ENCODE data around the gene PDE6A.
"Not testable (repeated sequence)": the region's sequence is repeated elsewhere in the genome, so short reads cannot be mapped to it uniquely, and the experiment has no call there.

The PDE6A gene

DNA sequence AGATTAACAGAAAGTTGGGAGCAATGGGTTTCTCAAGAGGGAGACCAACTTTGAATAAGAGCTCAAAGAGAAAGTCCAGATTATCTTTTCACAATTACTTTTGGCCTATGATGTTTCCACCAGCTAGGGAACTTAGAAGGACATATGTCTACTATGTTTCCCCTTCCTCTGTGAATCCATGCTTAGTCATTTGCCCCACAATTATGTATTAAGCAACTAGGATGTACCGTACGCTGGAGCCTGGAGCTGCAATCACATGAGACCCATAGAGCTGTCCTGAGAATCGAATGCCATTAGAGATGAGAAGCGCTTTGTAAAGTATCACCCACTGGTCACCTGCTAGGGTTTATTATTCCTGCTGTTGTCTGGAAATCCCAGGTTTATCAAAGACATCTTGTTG is 78.8 kb downstream of the PDE6A start:
- no peak overlapping the region for H3K4me3 Mint-ChIP-seq
- H3K27me3 Mint-ChIP-seq = no peaks in the 10 kb centered on the region
- no peaks in the 10 kb centered on the region for H3K9me3 Mint-ChIP-seq
- intact Hi-C loops (cut with micrococcal nuclease) = no loop called here
- peaks cover 28% of the 10 kb centered on the region for H3K36me3 Mint-ChIP-seq (ENCODE audit: low read depth)
- no peaks in the 10 kb centered on the region for H3K4me1 Mint-ChIP-seq (ENCODE audit: low read depth)
- no peak overlapping the region for H3K27ac Mint-ChIP-seq

DNA sequence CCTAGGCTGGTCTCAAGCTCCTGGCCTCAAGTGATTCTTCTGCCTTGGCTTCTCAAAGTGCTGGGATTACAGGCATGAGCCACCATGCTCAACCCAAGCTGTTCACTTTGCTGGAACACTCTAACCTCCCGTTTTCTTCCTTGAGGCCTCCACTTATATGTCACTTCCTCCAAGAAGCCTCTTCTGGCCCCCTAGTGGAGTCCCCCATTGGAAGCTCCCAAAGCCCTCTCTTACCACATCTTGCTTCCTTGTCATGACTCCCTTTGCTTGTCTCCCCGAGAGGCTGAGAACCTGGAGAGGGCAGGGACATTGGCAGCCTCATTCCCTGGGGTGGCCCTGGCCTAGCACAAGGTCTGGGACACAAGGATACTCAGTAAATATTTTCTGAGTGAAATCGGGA is 80.8 kb downstream of the PDE6A start:
- Mint-ChIP-seq H3K36me3 (ENCODE audit: low read depth) (peaks cover 46% of the 10 kb centered on the region), H3K4me1 (ENCODE audit: low read depth) (no peaks in the 10 kb centered on the region), H3K27me3 (no peaks in the 10 kb centered on the region), H3K4me3 (no peak overlapping the region), H3K9me3 (no peaks in the 10 kb centered on the region), H3K27ac (no peak overlapping the region)
- intact Hi-C loops (cut with micrococcal nuclease) = no loop called here

DNA sequence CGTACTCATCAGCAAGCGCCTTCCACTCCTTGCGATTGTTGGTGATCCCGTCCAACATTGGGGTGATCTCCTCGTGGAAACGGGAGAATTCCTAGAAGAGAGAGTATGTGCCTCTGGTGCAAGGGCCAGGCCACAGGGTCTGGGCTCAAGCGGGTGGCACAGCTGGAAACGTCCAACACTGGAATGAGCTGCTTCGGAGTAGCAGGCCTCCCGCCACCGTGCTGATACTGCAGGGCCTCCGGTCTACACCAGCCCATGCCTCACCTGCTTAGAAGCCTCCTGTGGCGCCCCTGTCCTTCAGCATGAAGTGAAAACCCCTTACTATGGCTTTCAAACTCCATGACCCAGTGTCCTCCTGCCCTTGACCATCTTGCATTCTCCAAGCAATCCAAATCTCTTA is 81.4 kb downstream of the PDE6A start:
- Mint-ChIP-seq H3K36me3 (ENCODE audit: low read depth) (peaks cover 50% of the 10 kb centered on the region), H3K4me1 (ENCODE audit: low read depth) (no peaks in the 10 kb centered on the region), H3K4me3 (no peak overlapping the region), H3K9me3 (no peaks in the 10 kb centered on the region), H3K27me3 (no peaks in the 10 kb centered on the region), H3K27ac (no peak overlapping the region)
- intact Hi-C loops (cut with micrococcal nuclease) = no loop called here

DNA sequence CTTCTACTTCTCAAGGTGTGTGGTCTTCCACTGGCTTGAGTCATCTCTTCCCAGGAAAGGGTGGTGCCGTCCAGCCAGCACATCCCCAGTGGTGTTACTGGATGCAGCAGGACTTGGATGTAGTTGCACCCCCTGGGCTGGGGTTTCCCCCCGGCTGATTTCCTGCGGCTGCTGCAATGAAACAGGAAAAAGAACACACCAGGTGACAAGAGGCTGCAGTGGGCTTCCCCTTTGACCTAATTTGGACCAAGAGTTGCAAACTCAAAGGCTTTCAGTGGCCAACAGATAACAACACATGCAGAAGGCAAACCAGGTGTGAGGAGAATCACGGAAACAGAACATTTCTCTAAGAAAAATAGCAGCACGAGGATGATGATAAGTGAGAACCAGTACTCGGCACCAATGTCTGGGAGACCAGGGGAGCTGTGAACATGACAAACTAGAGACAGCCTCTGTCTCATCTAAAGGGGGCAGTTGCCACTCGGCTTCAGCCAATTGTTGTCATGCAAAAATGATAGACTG is 83.7 kb downstream of the PDE6A start:
- H3K27me3 Mint-ChIP-seq = no peaks in the 10 kb centered on the region
- H3K9me3 Mint-ChIP-seq = no peaks in the 10 kb centered on the region
- peaks cover 72% of the 10 kb centered on the region for H3K36me3 Mint-ChIP-seq (ENCODE audit: low read depth)
- no peak overlapping the region for H3K27ac Mint-ChIP-seq
- intact Hi-C loops (cut with micrococcal nuclease) = no loop called here
- H3K4me3 Mint-ChIP-seq = no peak overlapping the region
- peaks cover 11% of the 10 kb centered on the region for H3K4me1 Mint-ChIP-seq (ENCODE audit: low read depth)

DNA sequence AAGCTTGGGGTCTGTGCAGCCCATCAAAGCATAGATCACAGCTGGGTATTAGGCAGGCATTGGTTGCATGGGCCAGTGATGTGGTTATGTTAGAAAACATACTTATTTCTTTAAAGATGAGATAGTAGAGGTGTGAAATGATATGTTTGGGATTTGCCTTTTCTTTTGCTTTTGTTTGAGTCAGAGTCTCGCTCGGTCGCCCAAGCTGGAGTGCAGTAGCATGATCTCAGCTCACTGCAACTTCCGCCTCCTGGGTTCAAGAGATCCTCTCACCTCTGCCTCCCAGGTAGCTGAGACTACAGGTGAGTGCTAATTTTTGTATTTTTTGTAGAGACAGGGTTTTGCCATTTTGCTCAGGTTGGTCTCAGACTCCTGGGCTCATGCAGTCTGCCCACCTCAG is 84.8 kb downstream of the PDE6A start:
- Mint-ChIP-seq H3K4me3 (no peak overlapping the region), H3K27ac (no peak overlapping the region), H3K36me3 (ENCODE audit: low read depth) (peaks cover 81% of the 10 kb centered on the region), H3K4me1 (ENCODE audit: low read depth) (peaks cover 11% of the 10 kb centered on the region), H3K9me3 (no peaks in the 10 kb centered on the region), H3K27me3 (no peaks in the 10 kb centered on the region)
- intact Hi-C loops (cut with micrococcal nuclease) = no loop called here

DNA sequence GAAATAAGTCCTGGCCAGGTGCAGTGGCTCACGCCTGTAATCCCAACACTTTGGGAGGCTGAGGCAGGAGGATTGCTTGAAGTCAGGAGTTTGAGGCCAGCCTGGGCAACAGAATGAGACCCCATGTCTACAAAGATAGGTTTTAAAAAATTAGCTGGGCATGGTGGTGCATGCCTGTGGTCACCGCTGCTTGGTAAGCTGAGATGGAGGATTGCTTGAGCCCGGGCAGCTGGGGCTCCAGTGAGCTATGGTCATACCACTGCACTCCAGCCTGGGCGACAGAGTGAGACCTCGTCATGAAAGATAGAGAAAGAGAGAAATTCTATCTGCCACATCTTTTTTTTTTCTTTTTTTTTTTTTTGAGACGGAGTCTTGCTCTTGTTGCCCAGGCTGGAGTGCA is 86.1 kb downstream of the PDE6A start:
- H3K4me3 Mint-ChIP-seq; H3K27ac Mint-ChIP-seq; H3K27me3 Mint-ChIP-seq; intact Hi-C loops (cut with micrococcal nuclease); H3K9me3 Mint-ChIP-seq: not testable (repeated sequence)
- Mint-ChIP-seq H3K4me1 (ENCODE audit: low read depth) (peaks cover 11% of the 10 kb centered on the region), H3K36me3 (ENCODE audit: low read depth) (peaks cover 84% of the 10 kb centered on the region)

DNA sequence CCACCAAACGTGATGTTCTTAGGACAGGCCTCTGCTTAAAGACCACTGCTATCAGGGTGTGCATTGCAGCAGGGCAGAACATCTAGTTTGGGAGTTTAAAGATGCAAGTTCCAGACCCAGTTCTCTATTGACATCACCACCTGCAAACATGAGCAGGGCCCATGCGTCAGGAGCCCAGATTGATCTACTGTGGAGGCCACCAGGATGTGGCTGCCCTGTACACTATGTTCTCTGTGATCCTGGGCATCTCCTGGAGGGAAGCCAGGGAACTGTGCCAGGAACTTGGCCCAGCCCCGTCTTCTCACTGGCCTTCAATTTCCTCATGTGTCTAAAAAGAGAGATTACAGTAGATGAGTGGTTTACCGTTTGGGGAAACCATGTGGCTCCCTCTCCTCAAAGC is 87.1 kb downstream of the PDE6A start:
- H3K36me3 Mint-ChIP-seq (ENCODE audit: low read depth) = peaks cover 81% of the 10 kb centered on the region
- no peaks in the 10 kb centered on the region for H3K9me3 Mint-ChIP-seq
- H3K27me3 Mint-ChIP-seq = no peaks in the 10 kb centered on the region
- intact Hi-C loops (cut with micrococcal nuclease) = no loop called here
- no peak overlapping the region for H3K4me3 Mint-ChIP-seq
- peaks cover 11% of the 10 kb centered on the region for H3K4me1 Mint-ChIP-seq (ENCODE audit: low read depth)
- H3K27ac Mint-ChIP-seq = no peak overlapping the region

DNA sequence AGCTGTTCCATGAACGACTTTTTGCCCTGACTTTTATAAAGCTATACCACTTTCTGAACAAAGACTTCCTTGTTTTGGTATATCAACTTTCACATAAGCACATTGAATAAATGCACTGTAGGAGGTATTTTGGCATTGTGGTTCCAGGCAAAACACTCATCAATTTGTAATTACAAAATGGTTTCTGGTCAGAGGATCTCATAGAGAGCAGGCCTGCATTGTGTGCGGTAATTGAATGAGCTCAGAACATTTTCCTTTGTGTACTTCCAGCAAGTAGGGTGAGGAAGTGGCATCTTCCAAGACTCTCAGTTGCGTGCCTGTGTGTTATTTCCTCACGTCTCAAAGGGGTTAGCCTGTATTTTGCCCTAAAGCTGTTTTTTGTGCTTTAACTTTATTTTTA is 89.2 kb downstream of the PDE6A start:
- H3K9me3 Mint-ChIP-seq = no peaks in the 10 kb centered on the region
- no peak overlapping the region for H3K27ac Mint-ChIP-seq
- no peak overlapping the region for H3K4me3 Mint-ChIP-seq

DNA sequence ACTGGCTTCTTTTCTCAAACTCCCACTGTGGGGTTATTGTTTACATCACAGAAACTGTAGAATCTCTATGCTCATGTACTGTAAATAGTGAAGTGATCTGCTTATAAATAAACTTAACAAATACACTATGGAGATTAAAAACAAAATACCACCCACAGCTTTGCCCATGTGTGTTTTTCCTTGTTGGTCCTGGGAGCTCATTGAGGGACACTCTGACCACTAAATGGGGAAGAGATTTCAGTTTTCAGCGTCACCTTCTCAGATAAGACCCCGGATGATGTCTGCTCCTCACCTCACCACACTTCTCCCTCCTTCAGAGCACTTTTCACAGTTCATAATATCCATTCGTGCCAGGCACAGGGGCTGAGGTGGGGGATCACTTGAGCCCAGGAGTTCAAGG is 89.7 kb downstream of the PDE6A start:
- Mint-ChIP-seq H3K4me1 (ENCODE audit: low read depth) (peaks cover 11% of the 10 kb centered on the region), H3K27ac (no peak overlapping the region), H3K36me3 (ENCODE audit: low read depth) (peaks cover 84% of the 10 kb centered on the region), H3K9me3 (no peaks in the 10 kb centered on the region), H3K27me3 (no peaks in the 10 kb centered on the region), H3K4me3 (no peak overlapping the region)
- intact Hi-C loops (cut with micrococcal nuclease) = loop anchor here (5.0 kb wide), 1 partner anchor 218 kb away; no protein-coding TSS in a partner anchor

More for the DNA sequence above, 89.2 kb downstream of the PDE6A start:
- Mint-ChIP-seq H3K4me1 (ENCODE audit: low read depth) (peaks cover 11% of the 10 kb centered on the region), H3K36me3 (ENCODE audit: low read depth) (peaks cover 84% of the 10 kb centered on the region), H3K27me3 (no peaks in the 10 kb centered on the region)
- intact Hi-C loops (cut with micrococcal nuclease) = no loop called here

DNA sequence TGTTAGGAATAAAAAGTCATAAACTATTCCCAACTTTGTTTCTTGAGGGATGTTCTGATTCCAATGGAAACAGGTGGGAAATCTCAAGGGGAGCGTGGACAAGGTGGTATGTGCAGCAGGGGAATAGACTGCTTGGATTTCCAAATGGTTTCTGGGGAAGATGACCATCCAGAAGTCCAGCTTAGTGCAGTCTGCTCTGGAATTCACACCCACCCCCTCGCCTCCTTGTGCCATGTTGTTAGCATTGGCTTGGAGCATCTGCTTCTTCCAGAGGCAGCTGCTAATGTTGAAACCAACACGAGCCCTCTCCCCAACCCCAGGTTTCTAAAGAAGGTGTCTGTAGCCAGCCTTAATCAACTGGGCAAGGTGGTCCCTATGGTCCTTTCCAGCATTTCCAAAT is 90.9 kb downstream of the PDE6A start:
- Mint-ChIP-seq H3K4me1 (ENCODE audit: low read depth) (peaks cover 11% of the 10 kb centered on the region), H3K27ac (no peak overlapping the region), H3K36me3 (ENCODE audit: low read depth) (peaks cover 86% of the 10 kb centered on the region), H3K4me3 (no peak overlapping the region), H3K27me3 (no peaks in the 10 kb centered on the region), H3K9me3 (no peaks in the 10 kb centered on the region)
- intact Hi-C loops (cut with micrococcal nuclease) = loop anchor here (5.0 kb wide), 1 partner anchor 216 kb away; no protein-coding TSS in a partner anchor

DNA sequence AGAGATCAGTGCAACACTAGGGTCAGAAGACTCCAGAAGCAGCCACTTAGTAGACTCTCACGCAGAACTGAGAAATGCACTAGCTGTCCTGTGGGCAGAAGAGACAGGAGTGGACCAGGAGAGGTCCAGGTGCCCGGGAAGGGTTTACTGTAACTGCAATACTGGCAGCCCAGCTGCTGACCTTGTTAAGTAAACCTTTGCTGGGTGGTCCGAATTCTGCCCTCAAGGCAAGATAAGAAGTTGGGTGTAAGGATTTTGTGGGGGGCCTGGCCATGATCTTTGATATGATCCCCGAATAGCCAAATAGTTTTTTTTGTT is 91.3 kb downstream of the PDE6A start:
- H3K27me3 Mint-ChIP-seq = no peaks in the 10 kb centered on the region
- intact Hi-C loops (cut with micrococcal nuclease) = loop anchor here (5.0 kb wide), 1 partner anchor 216 kb away; no protein-coding TSS in a partner anchor
- H3K27ac Mint-ChIP-seq = no peak overlapping the region
- H3K4me1 Mint-ChIP-seq (ENCODE audit: low read depth) = peaks cover 11% of the 10 kb centered on the region
- H3K9me3 Mint-ChIP-seq = no peaks in the 10 kb centered on the region
- H3K4me3 Mint-ChIP-seq = no peak overlapping the region
- peaks cover 87% of the 10 kb centered on the region for H3K36me3 Mint-ChIP-seq (ENCODE audit: low read depth)

DNA sequence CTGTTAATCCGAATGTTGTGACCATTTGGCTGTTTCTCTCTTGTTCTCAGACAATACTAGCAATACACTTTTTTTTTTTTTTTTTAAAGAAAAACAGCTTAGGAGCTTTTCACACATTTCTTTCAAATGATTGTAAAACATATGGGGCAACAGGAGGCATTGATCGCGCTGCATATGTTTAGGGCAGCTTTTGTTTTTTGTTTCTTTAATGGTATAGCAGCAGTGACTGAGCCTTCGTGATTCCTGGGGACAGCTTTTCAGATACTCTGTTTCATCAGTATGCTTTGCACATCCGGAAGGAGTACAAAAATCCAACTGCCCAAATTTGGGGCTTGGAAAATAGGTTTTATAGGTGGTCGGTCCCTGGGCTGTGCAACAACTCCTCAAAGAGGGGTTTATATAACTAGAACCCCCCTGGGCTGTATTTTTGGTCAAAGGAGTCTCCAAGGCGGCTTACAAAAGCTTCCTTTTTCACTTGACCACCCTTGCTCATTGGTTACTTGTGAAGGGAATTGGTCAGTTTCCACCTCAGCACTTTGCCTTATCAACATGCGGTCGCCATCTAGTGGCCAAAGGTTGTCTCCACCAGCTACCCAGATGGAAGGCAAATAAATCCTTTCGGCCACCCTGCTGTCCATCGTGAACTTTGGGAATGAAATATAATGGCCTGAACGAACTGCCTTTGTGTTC is 91.8 kb downstream of the PDE6A start:
- Mint-ChIP-seq H3K27ac (no peak overlapping the region), H3K36me3 (ENCODE audit: low read depth) (peaks cover 87% of the 10 kb centered on the region), H3K4me1 (ENCODE audit: low read depth) (peaks cover 9% of the 10 kb centered on the region), H3K4me3 (no peak overlapping the region), H3K27me3 (no peaks in the 10 kb centered on the region), H3K9me3 (no peaks in the 10 kb centered on the region)
- intact Hi-C loops (cut with micrococcal nuclease) = loop anchor here (5.0 kb wide), 1 partner anchor 215 kb away; no protein-coding TSS in a partner anchor

DNA sequence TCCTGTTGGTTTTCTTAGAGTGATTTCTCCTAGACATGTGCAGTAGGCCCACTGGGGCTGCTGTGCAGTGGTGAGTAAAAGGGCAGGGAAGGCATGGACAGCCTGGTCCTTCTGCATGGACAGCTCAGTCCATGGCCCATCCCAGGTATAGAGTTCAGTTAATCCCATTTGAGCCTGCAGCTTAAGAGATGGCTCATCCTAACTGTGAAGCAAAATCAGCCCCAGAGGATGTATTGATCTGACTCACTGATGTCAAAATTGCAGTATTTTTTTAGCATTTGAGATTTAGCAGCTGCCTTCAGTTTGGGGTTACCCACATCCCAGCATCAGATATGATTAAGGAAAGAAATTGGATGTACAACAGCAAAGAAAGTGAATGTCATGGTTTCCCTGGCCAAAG is 93.4 kb downstream of the PDE6A start:
- H3K4me1 Mint-ChIP-seq (ENCODE audit: low read depth) = no peaks in the 10 kb centered on the region
- no peak overlapping the region for H3K27ac Mint-ChIP-seq
- intact Hi-C loops (cut with micrococcal nuclease) = loop anchor here (5.0 kb wide), 1 partner anchor 214 kb away; no protein-coding TSS in a partner anchor

DNA sequence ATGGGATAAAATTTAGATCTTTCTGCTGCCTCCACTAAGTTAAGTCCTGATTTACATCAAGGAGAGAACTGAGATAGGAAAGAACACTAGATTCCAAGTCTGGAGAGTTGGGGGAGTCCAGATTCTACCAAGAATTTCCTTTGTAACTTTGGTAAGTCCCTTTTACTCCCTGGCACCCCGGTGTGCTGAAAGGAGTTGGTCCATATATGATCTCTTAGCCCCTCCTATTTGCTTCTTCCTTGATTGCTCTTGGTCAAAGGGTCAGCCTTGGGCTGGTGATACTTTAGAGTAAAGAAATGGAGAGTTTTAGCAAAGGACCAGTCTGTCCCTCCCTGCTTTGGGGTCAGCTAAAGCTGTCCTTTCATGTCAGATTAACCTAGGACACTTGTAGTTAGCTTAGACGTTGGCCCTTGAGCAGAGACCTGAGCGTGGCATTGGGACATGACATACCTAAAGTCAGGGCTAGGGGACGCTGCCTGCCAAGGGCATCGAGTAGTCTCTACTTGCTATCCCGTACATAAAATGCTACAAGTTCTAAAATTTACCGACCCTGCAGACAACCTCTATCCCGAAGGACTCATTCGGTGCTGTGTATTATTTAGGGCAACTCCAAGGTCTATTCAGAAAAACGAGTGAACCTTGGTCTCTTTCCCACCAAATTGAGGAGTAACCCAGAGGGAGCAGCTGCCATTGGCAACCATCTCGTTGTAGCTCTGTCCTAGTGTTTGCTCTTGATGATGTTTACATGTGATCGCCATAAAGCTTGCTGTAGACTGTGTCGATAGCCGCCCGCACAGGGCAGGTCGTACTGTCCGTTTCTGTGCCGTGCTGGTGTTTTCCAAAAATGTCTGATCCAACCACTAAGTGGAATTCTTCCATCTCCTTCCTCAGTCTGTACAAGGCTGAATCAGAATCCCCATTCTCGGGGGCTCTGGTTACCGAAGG is 94.4 kb downstream of the PDE6A start:
- H3K27me3 Mint-ChIP-seq = no peaks in the 10 kb centered on the region
- H3K36me3 Mint-ChIP-seq (ENCODE audit: low read depth) = peaks cover 91% of the 10 kb centered on the region
- H3K9me3 Mint-ChIP-seq = no peaks in the 10 kb centered on the region
- no peak overlapping the region for H3K4me3 Mint-ChIP-seq
- no peaks in the 10 kb centered on the region for H3K4me1 Mint-ChIP-seq (ENCODE audit: low read depth)
- intact Hi-C loops (cut with micrococcal nuclease) = loop anchor here (5.0 kb wide), 1 partner anchor 213 kb away; no protein-coding TSS in a partner anchor
- H3K27ac Mint-ChIP-seq = no peak overlapping the region

More for the DNA sequence above, 93.4 kb downstream of the PDE6A start:
- Mint-ChIP-seq H3K4me3 (no peak overlapping the region), H3K9me3 (no peaks in the 10 kb centered on the region), H3K27me3 (no peaks in the 10 kb centered on the region), H3K36me3 (ENCODE audit: low read depth) (peaks cover 87% of the 10 kb centered on the region)

Data from dendritic cell treated with granulocyte-macrophage colony-stimulating factor and Interleukin-4, amounts not matched to agents 40 ng/mL and 50 ng/mL, for 4 days (primary cell).